Keratinocyte (primary cell): ENCODE measurements around the gene FGGY.

Experiments used
- EZH2 ChIP-seq: IDR thresholded peaks from one replicate; pipeline ENCODE4 v1.6.1; 2012; ENCODE audit warnings: inconsistent platforms, mild to moderate bottlenecking, low read length, moderate library complexity
- TF ChIP-seq, protein P1 (sequence below), 3 experiments: IDR thresholded peaks in 1 of 3; conservative IDR thresholded peaks in 1 of 3; optimal IDR thresholded peaks in 1 of 3; 2 replicates in 2 of 3; 3 replicates in 1 of 3; pipeline versions ENCODE3 to v1.5.1; 2011; ENCODE audit warnings: low read length in 3 of 3, mild to moderate bottlenecking in 3 of 3, moderate library complexity in 2 of 3, control low read depth in 1 of 3, inconsistent platforms in 1 of 3; ENCODE audit not compliant: insufficient read depth in 2 of 3; ENCODE audit errors: extremely low read depth in 1 of 3

DNA sequence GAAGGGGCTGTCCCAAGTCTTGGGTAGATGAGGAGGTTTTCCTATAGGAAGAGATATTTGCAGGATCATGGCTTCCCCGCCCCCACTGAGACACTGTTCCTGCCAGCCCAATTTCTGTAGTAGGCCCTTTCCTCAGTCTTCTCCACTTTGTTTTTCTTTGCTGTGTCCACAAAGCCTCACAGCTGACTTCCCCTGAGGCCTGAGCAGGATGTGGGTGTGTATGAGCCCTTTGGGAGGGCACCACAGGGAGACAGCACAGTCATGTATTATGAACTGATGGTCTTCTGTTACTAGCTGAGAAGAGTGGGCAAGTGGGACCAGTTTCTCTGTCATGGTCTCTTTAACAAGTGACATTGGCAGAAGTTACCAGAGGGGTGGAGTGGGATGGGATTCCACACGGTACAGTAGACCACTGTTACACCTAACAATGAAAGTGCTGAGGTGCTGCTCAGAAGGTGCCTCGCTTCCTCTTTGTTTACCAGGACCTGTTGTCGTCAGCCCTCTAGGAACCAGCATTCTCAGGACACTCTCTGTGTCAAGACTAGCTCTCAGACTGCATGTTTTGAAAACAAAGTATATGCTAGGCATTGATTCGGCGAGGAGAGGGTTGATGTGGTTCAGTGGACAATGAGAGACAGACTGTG is 264.0 kb downstream of the FGGY start:
- TF ChIP-seq, protein P1, sequence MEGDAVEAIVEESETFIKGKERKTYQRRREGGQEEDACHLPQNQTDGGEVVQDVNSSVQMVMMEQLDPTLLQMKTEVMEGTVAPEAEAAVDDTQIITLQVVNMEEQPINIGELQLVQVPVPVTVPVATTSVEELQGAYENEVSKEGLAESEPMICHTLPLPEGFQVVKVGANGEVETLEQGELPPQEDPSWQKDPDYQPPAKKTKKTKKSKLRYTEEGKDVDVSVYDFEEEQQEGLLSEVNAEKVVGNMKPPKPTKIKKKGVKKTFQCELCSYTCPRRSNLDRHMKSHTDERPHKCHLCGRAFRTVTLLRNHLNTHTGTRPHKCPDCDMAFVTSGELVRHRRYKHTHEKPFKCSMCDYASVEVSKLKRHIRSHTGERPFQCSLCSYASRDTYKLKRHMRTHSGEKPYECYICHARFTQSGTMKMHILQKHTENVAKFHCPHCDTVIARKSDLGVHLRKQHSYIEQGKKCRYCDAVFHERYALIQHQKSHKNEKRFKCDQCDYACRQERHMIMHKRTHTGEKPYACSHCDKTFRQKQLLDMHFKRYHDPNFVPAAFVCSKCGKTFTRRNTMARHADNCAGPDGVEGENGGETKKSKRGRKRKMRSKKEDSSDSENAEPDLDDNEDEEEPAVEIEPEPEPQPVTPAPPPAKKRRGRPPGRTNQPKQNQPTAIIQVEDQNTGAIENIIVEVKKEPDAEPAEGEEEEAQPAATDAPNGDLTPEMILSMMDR (optimal IDR thresholded peaks at IDR 0.05 in 1 of 3, IDR thresholded peaks at IDR 0.05 in 1 of 3, conservative IDR thresholded peaks at IDR 0.05 in 1 of 3; ENCODE audit: extremely low read depth in 1 of 3, insufficient read depth in 2 of 3, low read length in 3 of 3), result no peak
- no peak for TF ChIP-seq EZH2
